BJ (cell line): Measurements from ENCODE around the gene MLLT3. TPM values are rescaled to one million over a fixed set of nuclear protein-coding genes. Genes with fewer than 3 reads are reported as not detected.

Experiments
- CTCF ChIA-PET: fragments of 350-600 bp; formaldehyde crosslinking; extraction: SDS; loops from one replicate; lab custom pipeline; 2021; ENCODE audit warnings: antibody characterized with exemption, inconsistent platforms; lab: Yijun Ruan, JAX
- POLR2A ChIA-PET: fragments of 300-600 bp; sonication (Branson Sonifier 250); formaldehyde crosslinking; extraction: SDS; loops from one replicate; lab custom pipeline; 2021; ENCODE audit warnings: antibody characterized with exemption; lab: Charles Lee
- DNase-seq: peaks from one replicate; pipeline ENCODE4 v3.0.0-alpha.2; 2011; ENCODE audit warnings: low read depth
- H3K27me3 ChIP-seq: 2 replicates; pipeline ENCODE4 v1.6.0; 2011; ENCODE audit warnings: low read length; ENCODE audit not compliant: control insufficient read depth, insufficient read depth
- H3K36me3 ChIP-seq: 2 replicates; pipeline ENCODE4 v1.5.1; 2011; ENCODE audit warnings: low read length; ENCODE audit not compliant: control insufficient read depth, insufficient read depth
- H3K4me3 ChIP-seq: 2 replicates; pipeline ENCODE4 v1.5.1; 2011; ENCODE audit warnings: low read depth, mild to moderate bottlenecking, control low read depth, low read length
- CTCF ChIP-seq: IDR thresholded peaks from 2 replicates; pipeline ENCODE4 v1.5.1; 2011; ENCODE audit warnings: low read depth, mild to moderate bottlenecking, control low read depth, inconsistent platforms, low read length, moderate library complexity; ENCODE audit not compliant: insufficient read depth
- polyA plus RNA-seq: library from polyadenylated mRNA; depleted of rRNA; stranded (reverse); fragments of >200 nt; gene quantifications from 2 replicates; pipeline ENCODE4 v1.2.3, GENCODE V29; 2011

The MLLT3 gene
- polyA plus RNA-seq, 1 experiment, result 13.8 TPM

- POLR2A ChIA-PET, result no interaction called here
- CTCF ChIA-PET, result interaction anchor here (1.7 kb wide), 1 partner anchor 26 kb away, joined by 4 read pairs; no protein-coding TSS in a partner anchor
- no peak for DNase-seq
Observed at GRCh38 chr9:20473515-20474013, 148.7 kb downstream of the MLLT3 start.

GRCh38 chr9:20472342-20473045 is 149.8 kb downstream of the MLLT3 start:
- CTCF ChIA-PET, result no interaction called here
- Histone ChIP-seq H3K27me3 (no peaks in the 10 kb centered on the region), H3K36me3 (no peaks in the 10 kb centered on the region), H3K4me3 (no peak overlapping the region)
- no peak for TF ChIP-seq CTCF
- POLR2A ChIA-PET, result no interaction called here
- no peak for DNase-seq

More at GRCh38 chr9:20473515-20474013, 148.7 kb downstream of the MLLT3 start:
- H3K36me3 ChIP-seq, result no peaks in the 10 kb centered on the region
- H3K27me3 ChIP-seq, result no peaks in the 10 kb centered on the region
- no peak for TF ChIP-seq CTCF
- H3K4me3 ChIP-seq, result no peak overlapping the region

- Histone ChIP-seq H3K27me3 (no peaks in the 10 kb centered on the region), H3K36me3 (no peaks in the 10 kb centered on the region), H3K4me3 (no peak overlapping the region)
- TF ChIP-seq CTCF, result no peak
- ChIA-PET POLR2A (no interaction called here), CTCF (interaction anchor here (1.0 kb wide), 1 partner anchor 15 kb away, joined by 3 read pairs; no protein-coding TSS in a partner anchor)
- no peak for DNase-seq
Observed at GRCh38 chr9:20466328-20467008, 155.8 kb downstream of the MLLT3 start.

- ChIA-PET POLR2A (no interaction called here), CTCF (no interaction called here)
- Histone ChIP-seq H3K4me3 (no peak overlapping the region), H3K27me3 (no peaks in the 10 kb centered on the region), H3K36me3 (no peaks in the 10 kb centered on the region)
- no peak for DNase-seq
- TF ChIP-seq CTCF, result no peak
Observed at GRCh38 chr9:20464242-20464641, 158.1 kb downstream of the MLLT3 start.

- no peak for DNase-seq
- ChIA-PET POLR2A (no interaction called here), CTCF (no interaction called here)
- no peaks in the 10 kb centered on the region for H3K36me3 ChIP-seq
- no peaks in the 10 kb centered on the region for H3K27me3 ChIP-seq
- no peak overlapping the region for H3K4me3 ChIP-seq
- no peak for TF ChIP-seq CTCF
Observed at GRCh38 chr9:20463823-20464222, 158.5 kb downstream of the MLLT3 start.
